DOHH2 (cell line): ENCODE results near the gene KIR2DL3.

Experiments used
- EZH2phosphoT487 ChIP-seq: fragments of 200-600 bp; sonication (generic); IDR thresholded peaks from 2 replicates; pipeline ENCODE4 v1.6.1; 2017; ENCODE audit warnings: borderline replicate concordance, mild to moderate bottlenecking, antibody characterized with exemption, low read length, moderate library complexity, mixed read lengths
- TF ChIP-seq, protein P1 (sequence below): fragments of 200-600 bp; sonication (generic); IDR thresholded peaks from one replicate; pipeline ENCODE4 v1.5.1; 2014; ENCODE audit warnings: antibody characterized with exemption, mild to moderate bottlenecking, low read depth, low read length; ENCODE audit not compliant: poor library complexity, severe bottlenecking

DNA sequence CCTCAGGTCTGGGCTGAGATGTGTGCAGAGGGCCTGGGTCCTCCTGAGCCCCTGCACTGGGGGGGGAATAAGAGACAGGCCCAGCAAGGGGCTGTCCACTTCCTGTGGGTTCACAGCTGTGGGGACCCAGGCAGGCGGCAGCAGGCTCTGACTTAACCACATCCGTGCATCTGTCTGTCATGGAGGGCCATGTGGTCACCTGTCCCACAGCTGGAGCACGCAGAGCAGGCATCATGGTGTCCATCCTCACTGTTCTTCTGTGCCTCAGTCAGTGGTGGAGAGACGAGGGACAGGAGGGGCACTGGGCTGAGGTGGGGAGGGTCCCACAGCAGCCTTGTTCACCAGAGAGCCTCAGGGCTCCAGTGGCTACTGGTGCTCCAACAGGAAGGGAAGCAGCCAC, 30.4 kb upstream of the KIR2DL3 start:
- TF ChIP-seq, protein P1, sequence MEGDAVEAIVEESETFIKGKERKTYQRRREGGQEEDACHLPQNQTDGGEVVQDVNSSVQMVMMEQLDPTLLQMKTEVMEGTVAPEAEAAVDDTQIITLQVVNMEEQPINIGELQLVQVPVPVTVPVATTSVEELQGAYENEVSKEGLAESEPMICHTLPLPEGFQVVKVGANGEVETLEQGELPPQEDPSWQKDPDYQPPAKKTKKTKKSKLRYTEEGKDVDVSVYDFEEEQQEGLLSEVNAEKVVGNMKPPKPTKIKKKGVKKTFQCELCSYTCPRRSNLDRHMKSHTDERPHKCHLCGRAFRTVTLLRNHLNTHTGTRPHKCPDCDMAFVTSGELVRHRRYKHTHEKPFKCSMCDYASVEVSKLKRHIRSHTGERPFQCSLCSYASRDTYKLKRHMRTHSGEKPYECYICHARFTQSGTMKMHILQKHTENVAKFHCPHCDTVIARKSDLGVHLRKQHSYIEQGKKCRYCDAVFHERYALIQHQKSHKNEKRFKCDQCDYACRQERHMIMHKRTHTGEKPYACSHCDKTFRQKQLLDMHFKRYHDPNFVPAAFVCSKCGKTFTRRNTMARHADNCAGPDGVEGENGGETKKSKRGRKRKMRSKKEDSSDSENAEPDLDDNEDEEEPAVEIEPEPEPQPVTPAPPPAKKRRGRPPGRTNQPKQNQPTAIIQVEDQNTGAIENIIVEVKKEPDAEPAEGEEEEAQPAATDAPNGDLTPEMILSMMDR = no peak
- no peak for TF ChIP-seq EZH2phosphoT487
